ENCODE results near the gene PGS1.

PGS1 gene

DNA sequence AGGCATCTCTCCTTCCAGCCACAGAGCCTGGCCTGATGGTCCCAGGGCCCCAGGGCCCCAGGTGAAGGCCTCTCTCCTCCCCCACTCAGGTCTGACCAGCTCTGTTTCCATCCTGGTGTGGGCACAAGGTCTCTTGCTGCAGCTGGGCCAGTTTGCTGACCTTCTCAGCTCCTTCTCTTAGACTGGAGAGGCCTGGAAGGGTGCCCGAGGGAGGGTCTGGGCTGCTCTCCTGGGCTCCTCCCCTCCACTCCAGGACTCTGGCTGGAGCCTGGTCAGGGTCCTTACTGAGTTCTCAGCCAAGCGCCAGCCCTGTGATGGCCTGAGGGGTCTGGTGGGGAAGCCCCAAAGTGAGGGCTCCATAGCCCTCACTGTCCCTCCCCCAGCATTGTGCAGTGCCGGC lies 31.0 kb upstream of the PGS1 start:
- DNase-seq, result no peak

DNA sequence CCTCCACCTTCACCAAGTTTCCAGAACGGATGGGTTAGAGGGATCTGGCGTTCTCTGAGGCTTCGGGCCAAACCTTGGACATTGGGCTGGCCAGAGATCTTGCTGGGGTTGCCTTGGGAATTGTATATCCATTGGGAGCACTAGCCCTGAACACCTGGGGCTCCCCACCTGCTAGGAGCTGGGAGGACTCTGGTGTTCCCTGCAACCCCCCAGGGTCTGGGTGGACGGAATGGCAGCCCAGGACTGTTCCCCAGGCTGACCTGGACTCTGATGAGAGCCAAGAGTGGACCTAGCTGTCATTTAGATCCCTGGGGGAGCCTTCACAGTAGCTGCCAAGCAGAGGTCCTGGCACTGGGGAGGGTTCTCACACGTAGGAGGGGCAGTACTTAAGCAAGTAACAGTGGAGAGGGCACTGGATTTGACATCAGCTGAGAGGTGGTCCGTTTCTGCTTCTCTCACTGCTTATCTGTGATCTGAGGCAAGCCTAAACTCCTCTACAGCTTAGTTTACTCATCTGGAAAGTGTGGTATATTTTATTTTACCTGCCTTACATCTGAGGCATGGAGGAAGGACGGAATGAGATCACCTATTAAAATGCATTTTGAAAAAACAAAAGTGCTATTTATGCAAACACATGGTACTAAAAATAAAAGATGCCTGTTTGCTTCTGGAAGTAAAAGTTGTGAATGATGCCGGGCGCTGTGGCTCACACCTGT lies 30.2 kb upstream of the PGS1 start:
- DNase-seq, result no peak

DNA sequence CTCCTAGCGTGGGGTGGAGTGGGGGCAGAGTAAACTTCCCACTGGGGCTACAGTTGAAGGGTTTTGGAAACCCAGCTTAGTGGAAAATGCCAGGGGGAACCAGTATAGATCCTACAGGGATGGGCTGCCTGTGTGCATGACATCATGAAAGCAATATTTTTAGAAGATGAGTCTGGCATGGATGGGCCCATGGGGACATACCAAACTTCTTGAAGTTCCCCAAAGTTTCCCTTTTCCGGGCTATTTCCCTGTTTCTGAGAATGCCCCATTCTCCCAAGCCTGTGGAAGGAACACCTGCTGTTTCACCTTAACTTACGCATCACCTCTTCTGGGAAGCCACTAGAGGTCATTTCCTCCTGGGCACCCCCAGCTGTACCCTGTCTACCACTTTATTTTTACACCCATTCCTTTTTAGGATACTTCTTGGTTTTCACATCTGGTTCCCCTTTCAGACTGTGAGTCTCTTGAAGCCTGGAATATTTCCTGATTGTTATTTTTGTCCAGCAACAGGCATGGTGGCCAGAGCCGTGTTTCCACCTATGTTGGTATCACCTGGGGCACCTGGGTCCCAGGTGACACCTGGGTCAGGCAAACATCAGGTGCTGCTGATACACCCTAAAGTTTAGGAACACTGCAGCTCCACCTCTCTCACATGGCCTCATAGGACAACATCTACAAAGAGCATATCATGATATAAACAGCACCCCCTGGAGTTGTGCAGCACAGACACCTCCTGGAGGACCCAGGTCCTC lies 28.4 kb upstream of the PGS1 start:
- no peak for DNase-seq

DNA sequence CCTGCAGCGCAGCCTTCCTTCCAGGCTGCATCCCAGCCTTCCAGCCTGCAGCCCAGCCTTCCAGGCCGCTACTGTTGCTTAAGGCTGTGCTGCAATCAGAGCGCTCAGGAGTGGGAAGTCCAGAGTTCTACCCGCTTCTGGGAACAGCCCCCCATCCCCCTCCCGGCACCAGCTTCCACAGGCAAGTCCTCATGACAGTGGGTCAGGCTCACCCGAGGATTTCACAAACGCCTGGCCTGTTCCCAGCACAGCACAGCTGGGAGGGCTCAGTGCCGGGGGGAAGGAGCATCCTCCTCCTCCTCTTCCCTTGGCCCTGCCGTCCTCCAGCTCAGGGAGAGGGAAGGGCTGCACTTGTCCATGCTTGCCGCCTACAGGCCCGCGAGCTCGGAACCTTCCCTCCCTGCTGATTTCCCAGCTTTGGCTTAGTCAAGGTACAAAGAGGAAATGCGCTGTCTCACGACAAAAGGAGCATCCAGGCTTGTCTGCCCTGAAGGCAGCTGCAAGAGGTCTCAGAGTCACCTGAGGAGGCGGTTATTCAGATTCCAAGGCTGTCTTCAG lies 26.9 kb upstream of the PGS1 start:
- no peak for DNase-seq

DNA sequence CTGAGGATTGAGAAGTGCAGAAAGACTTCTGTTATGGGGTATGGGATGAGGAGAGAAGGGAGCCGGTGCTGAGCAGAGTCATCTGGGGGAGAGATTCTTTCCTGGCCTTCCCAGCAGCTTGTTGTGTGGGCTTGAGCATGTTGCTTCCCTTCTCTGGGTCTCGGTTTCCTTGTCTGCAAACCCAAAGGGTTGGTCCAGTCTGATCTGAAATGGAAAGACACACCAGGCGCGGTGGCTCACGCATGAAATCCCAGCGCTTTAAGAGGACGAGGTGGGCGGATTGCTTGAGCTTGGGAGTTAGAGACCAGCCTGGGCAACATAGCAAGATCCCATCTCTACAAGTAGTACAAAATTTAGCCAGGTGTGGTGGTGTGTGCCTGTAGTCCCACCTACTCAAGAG lies 24.6 kb upstream of the PGS1 start:
- DNase-seq, result no peak

DNA sequence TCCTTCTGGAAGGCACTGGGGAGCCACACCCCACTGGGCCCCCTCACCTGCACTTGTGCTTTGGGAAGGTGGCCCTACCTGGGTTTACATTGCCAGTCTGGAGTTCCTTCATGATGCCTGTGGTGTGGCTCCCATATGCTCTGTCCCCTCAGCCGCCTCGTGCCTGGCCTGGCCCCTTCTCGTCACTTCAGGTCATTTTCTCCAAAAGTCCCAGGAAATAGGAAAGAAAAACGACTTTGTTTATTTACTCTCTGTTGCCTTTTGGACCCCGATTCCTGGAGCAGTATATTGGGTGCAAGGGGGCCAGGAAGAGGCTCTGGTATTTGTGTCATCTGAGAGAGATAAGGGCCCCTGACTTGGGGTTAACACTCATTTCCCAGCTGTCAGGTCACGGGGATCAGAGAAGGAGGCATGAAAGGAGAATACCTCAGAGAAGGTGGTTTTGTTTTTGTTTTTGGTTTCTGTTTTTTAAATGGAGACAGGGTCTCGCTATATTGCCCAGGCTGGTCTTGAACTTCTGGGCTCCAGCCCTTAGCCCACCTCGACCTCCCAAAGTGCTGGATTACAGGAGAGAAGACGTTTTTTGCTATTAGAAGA lies 23.3 kb upstream of the PGS1 start:
- no peak for DNase-seq

DNA sequence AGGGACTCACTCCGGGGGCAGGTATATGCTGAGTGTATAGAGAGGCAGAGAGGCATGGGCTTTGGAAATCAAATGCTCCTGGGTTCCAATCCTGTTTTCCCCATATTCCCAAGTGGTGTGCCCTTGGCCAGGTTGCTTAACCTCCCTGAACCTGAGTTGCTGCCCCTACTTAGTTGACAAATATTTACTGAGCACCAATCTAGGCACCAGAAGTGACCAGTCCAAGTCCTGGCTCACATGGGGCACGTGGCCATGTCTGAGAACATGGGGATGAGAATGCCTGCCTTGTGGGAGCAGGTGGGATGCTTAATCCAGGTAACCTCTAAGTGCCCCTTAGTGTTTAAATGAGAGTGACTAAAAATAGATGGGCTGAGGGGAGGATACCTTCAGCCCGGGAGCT lies 22.7 kb upstream of the PGS1 start:
- no peak for DNase-seq

DNA sequence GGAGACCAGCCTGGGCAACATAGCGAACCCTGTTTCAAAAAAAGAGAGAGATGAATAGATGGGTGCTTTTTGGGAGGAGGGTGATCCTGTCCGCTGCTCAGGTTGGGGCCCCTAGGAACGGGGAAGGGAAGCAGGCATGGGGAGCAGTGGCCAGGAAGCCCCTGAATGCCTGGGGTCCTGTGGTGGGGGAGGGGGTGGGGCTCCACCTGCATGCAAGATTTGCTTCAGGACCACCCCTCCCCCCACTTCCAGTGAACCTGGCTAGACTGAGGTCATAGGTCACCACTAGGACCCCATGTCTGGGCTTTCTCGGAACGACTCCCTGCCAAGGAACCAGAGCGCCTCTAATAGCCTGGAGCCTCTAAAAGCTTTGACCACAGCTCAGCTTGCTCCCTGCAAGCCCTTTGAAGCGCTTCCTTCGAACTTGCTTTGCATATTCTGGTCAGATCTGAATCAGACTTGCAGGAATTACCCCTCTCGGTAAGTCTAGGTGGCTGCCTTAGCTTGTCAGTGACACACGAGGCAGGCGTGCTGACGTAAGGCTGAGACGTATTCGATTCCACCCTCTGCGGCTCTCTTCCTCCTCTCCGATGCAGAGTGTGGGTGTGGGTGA lies 22.2 kb upstream of the PGS1 start:
- DNase-seq, result no peak

DNA sequence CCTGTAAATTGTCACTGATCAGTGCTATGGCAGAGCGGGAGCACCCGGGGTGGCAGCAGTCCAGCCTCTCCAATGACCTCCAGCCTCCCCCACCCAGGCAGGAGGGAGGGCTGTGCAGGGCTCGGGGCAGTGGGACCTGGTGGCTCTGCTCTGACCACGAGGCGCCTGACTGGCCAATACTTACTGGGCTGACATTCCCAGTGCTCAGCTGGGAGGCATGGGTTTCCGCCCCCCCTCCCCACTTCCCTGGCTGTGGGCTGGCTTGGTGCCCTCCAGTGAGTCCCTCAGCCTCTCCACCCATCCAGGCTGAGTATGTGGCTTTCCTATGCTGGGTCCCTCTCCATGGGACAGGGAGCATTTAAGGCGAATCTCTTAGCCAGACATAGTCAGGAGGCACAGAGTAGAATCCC lies 21.3 kb upstream of the PGS1 start:
- DNase-seq, result no peak

DNA sequence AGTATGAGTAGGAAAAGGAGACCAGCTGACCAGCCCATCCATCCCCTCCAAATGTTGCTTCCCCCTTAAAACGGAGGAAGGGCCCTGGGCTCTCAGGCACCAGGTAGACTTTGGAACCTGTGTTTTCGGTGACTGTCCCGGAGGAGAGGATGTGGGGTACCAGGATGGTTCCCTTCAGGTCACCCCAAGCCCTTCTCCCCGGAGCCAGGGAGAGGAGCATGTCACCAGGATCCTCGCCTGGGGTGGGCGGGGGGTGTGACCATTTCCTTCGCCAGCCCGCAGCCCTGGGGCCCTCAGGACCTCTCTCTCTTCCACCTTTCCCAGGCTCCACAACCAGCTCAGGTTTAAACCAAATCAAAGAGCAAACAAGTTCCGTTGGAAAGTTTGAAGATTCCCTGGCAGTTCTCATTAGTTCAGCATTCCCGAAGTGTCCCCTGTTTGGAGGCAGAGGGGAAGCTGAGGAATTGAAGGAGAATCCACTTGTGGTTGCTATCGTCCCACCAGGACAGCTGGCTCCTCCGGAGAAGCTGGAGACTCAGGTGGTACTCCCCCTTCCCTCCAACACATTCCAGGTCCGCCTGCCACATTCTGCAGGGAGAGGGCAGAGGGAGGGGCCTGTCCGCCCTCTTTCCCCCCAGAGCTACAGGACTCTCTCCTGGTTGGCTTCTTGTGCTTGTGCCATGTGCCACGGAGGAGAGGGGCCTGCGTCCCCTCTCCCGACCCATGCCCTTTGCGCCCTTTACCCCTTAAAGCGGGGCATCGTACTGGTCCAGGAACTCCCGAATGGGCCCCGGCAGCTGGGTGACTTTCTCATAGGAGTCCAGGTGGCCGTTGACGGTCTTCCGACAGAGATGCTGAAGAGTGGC lies 20.5 kb upstream of the PGS1 start:
- no peak for DNase-seq

DNA sequence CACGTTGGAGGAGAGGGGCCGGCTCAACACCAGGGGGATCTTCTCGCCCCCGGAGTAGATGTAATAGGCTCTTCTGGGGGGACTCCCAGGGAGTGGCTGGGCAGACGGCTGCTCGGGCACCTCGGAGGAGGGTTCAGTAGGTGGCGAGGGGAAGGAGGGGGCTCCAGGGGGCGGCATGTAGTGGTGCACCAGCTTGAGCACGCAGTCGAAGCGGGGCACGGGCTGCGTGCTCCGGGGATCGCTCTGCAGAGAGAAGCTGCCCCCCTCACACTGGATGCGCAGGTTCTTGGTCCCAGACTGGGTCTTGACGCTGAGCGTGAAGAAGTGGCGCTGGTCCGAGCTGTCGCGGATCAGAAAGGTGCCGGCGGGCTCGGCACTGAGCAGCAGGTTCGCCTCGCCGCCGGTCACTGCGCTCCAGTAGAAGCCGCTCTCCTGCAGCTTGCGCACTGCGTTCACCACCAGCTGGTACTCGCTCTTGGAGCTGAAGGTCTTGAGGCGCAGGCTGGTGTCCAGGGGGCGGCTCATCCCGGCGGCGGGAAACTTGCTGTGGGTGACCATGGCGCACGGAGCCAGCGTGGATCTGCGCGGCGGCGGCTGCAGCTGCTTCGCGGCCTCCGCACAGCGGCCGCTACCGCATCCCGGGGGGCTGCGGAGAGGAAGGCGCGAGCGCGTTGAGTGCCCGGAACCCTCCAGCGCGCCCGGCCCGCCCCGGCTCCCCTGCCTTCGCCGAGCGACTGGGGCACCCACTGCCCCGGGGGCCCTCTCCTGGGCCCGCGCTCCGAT lies 19.7 kb upstream of the PGS1 start:
- DNase-seq, result no peak

DNA sequence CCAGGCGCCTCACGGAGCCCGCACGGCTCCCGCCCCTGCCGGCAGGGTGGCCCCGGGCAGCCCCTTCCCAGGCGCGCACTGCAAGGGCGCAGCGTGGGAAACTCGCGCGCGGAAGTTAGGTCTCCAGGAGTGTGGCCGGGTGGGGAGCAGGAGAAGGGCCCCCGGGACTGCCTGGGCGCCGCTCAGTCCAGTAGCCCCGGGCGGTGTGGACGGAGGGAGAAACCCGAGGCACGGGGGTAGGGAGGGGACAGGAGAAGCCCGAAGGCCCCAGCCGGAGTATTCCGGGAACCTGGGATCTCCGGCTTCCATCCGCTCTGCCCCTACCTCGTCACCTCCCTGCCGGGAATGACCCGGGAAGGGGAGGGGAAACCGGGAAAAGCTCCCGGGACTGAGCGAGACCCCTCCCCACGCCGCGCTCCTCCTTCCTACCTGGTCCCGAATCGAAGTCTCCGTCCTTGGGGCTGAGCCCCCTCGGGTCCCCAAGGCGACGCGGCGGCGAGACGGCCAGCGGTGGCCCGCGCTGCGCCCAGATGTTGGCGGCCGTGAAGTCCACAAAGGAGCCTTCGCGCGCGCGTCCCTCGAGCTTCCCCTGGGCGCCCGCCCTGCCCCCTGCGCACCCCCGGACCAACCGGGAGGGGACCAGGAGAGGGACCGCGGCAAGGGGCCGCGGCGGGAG lies 19.0 kb upstream of the PGS1 start:
- DNase-seq, result no peak

DNA sequence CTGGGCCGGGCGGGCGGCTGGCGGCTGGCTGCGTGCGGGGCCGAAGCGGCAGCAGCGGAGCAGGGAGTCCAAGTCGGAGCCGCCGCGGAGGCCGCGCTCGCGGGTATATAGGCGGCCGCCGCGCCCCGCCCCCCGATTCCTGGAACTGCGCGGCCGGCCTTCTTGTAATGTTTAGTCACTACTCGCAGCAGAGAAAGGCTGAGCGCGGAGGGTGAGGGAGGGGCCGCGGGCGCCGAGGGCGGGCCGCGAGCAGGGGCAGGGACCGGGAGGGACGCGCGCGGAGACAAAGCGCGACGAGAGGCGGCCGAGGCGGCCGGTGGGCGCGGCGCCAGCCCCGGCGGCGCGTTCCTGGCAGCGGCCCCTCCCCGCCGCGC lies 18.5 kb upstream of the PGS1 start, which contains the start of gene SOCS3:
SOCS3 (minus strand) TSS at position 81 of the 374 bp plus-strand sequence. CDS start 982 bp downstream, outside the sequence.
- DNase-seq, result peak; percentile 26

DNA sequence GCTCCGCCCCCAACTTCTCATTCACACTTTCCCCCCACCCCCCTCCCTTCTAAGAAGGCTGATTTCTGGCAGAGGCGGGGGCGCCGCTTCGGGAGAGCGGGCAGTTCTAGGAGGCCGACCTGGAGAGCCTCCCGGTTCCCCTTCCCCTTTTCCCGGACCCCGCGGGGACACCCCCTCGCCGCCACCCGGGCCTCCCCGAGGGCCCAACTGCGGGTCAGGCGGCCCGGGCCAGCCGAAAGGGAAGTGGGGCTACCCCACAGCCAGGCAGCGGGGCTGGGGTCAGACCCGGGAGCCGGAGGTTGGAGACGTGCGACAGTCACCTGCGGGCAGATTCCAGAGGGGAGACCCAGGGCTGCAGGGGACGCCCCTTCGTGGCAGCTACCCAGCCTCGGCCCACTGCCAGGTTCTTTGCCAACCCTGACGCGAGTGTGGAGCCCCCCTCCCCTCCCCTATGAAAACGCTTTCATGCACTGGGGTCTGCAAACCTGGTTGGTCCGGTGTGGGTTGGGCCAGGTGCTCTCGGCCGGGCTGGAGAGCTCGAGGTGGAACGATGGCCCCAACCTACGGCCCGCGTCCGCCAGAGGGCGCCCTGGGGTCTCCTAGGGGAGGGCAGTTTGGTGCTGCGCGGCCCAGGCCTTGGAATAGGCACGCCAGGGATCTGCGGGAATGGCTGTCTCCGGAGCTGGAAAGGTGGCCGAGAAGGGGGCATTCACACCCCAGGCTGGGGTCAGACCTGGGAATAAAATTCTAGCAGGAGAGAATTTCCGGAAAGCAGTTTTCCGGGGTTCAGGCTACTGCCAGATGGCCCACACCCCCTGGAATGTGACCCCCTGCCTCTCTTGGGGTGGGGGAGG lies 17.9 kb upstream of the PGS1 start:
- no peak for DNase-seq

DNA sequence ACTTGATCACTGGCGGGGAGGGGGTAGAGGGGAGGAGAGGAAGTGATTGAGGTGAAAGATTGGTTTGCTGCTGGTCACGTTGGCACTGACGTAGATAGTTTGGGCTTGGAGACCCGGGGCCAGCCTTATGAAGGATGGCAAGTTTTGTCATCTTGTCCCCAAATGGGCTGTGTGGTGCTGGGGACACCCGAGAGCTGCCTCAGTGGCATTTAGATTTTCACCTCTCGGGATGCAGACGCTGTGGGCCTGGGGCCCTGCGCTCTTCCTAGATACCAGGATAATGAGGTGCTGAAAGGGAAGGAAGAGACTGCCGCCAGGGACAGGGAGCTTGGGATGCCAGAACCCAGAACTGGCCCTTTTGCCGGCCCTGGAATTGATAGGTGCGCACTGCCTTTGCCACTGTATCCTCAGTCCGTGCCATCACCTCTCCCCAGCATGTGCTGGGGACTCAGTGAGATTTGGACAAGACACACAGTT lies 17.2 kb upstream of the PGS1 start:
- DNase-seq, result no peak

DNA sequence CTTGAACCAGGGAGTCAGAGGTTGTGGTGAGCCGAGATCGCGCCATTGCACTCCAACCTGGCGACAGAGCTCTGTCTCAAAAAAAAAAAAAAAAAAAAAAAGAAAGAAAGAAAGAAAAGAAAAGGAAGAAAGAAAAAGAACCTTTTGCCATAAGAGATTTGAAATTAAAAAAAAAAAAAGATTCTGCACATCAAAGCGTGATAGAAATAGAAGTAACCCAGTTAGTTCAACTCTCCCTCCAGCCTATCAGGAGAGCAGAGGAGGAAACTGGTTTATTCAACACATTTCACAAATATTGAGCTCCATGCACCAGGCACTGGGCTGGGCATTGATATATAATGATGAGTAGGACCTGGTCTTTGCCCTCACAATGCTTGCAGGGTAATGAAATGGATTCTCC lies 16.2 kb upstream of the PGS1 start:
- no peak for DNase-seq

DNA sequence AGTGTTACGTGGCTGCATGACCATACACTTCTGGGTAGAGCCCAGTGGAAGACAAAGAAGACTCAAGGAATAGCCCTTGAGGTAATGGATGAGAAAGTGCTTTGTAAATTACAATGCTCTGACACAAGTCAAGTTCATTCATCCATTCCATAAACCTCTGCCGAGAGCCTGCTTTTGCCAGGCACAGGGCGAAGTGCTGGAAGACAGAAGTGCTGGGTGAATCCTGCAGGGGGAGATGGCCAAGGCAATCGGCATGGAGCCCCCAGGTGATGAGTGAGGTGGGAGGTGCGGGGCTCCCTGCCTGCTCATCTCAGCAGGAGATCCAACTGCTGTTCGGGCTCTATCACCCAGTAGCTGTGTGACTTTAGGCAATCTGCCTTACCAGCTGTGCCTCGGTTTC lies 15.8 kb upstream of the PGS1 start:
- DNase-seq, result no peak

DNA sequence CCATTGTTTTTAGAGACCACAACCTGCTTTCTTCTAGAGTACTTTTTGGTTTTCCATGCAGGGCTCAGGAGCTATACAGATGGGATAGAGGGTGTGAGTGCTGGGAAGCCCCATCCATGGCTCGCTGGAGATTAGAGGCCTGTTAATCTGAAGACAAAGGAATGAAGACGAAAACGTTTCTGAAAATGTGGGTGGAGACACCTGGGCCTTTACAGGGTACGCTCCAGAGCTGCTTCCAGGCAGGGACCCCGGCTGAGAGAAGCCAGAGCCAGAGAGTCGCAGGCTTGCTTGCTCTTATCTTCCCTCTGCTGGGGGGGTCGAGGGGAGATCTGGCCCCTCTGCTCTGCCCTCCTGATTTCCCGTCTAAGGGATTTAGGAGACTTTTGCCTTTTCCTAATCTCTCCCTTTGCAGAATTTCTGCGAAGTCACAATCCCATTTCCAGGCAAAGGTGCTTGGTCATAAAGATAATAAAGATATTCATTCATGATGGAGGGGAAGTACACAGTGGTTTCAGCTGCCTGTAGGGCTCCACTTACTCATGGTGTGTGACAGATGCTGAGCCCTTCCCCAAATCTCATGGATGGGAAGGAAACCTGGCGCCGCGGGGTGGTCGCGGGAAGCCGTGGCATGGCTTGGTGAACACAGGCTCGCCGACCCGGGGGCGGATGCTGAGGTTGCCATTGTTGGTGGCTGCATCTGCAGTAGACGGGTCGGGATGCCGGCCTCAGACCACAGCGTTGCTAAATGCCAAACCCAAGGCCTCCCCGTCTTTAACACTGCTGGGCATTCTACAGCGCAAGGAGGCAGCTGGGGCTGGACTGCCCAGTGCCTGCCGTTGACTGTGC lies 13.8 kb upstream of the PGS1 start:
- no peak for DNase-seq

DNA sequence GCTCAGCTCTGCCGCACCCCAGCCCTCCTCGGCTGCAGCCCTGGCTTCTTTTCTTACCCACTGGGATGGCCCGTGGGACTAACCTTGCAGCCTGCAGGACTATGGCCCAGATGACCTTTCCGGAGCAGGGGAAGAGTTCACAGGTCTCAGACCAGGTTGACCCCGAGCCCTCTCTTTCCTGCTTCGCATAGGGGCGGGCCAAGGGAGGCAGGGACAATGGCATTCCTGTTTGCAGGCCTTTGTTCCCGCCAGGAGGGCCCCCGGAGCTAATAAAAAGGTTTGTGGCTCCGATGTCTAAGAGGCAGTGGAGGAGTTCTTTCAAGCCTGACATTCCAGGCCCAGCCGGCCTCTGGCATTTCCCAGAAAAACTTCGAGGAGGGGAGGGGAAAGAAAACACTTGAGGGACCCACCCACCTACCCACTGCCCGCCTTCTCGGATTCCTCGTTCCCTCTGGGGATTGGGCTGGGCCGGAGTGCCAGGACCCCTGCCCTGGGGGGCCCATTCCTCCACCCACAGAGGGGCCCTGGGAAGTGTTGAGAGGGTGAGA lies 12.8 kb upstream of the PGS1 start:
- no peak for DNase-seq
